GM12872 (cell line): Measurements from ENCODE around the gene IRX4.

Source experiments
- TF ChIP-seq, protein P1 (sequence below): IDR thresholded peaks from 3 replicates; pipeline ENCODE4 v1.5.1; 2011; ENCODE audit warnings: low read depth, mild to moderate bottlenecking, low read length, moderate library complexity; ENCODE audit not compliant: insufficient read depth

The IRX4 gene

DNA sequence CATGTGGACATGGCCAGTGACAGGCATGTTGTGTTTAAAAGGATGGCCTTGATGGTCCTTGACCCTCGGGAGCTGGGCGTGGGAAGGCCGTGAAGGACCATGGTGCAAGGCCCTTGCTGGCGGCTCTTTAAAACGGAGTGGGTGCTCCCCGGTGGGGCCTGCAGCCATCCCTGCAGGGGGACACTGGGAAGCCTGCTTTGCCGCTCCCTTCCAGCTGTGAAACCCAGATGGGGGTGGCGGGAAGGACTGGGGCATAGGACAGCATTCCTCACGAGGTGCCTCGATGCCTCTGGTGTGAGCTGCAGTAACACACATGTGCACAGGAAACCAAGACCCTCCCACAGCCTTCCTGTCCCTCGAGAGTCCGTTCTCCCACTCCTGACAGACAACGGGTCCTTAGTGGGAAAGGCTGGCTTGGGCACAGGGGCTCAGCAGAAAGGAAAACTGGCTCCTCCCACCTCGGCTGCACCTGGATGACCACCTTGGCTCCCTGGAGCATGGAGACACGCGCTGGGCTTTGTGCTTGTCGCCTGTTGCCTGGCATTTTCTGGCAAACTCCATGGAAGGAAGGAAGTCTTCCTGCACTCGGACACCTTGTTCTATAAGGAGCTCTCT, 30.3 kb upstream of the IRX4 start:
- TF ChIP-seq, protein P1, sequence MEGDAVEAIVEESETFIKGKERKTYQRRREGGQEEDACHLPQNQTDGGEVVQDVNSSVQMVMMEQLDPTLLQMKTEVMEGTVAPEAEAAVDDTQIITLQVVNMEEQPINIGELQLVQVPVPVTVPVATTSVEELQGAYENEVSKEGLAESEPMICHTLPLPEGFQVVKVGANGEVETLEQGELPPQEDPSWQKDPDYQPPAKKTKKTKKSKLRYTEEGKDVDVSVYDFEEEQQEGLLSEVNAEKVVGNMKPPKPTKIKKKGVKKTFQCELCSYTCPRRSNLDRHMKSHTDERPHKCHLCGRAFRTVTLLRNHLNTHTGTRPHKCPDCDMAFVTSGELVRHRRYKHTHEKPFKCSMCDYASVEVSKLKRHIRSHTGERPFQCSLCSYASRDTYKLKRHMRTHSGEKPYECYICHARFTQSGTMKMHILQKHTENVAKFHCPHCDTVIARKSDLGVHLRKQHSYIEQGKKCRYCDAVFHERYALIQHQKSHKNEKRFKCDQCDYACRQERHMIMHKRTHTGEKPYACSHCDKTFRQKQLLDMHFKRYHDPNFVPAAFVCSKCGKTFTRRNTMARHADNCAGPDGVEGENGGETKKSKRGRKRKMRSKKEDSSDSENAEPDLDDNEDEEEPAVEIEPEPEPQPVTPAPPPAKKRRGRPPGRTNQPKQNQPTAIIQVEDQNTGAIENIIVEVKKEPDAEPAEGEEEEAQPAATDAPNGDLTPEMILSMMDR: no peak

DNA sequence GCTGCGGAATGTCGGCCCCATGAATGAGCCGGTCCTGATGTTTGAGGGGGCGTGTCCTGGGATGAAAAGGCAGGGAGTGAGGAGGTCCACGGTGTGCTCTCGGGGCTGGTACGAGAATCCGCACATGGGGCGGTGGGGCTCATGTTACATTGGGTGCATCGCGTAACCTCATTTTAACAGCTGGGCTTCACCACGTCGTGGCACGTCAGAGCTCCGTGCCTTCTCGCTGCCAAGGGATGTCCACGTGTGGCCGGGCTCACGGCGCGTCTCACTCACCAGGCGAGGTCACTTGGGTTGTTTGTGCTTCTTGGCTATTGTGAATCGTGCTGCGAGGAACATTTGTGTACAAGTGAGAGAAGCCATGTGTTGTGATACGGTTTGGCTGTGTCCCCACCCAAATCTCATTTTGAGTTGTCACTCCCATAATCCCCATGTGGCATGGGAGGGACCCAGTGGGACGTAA, 29.1 kb upstream of the IRX4 start:
- TF ChIP-seq, protein P1: no peak

- TF ChIP-seq, protein P1: no peak
Measured at GRCh38 chr5:1910861-1911772, 28.4 kb upstream of the IRX4 start.

DNA sequence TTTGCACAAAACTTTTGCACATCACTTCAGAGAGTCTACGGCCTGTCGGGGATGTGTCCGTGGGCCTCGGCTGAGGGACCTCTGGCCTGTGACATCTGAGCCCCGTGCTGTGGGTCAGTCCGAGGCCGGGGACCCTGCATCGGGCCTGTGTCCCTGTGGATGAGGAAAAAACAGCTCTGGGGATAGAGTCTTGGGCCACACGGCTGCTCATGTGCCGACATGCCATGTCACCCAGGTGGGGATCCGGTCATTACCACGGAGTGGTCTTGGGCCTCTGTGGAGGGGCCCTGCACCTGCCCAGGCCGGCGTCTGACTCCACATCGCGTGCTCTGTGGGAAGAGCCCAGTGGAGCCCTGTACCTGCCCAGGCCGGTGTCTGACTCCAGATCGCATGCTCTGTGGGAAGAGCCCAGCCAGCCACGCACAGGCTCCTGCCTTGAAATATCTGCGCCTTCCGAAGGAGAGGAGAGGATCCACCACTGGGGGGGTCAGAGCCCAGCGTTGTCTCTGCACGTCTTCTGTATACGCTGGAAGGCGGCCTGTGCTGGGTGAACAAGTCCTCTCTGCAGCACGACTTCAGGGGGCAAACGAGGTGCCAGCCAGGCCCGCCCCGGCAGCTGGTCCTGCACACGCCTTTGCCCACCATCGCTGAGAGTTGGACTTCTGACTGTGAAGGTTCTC, 27.5 kb upstream of the IRX4 start:
- TF ChIP-seq, protein P1: no peak

DNA sequence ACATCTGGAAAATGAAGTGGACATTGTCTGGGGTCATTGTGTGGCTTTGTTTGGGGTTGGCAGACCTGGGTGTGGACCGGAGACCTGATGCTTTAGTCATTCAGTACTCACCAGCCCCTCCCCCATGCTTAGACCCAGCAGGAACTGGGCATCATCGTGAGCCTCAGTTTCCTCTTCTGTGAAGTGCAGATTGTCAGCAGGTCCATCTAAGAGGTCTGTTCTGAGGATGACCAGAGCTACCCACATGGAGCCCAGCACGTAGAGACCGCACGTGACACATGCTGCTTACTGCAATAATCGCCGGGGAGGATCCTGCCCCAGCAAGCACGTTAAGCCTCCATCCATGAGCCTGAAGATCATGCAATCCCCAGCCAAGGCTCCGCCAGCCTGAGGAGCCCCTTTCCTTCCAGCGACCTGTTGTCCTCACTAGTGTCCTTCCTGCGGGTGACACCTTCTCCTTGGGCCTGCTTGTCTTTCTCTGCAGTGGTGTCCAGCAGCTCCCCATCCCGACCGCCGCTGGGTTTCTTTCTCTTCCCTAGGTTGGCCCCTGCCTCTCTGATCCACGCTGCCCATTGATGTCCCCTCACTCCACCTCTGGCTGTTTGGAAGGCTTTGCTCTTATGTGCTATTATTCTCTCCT, 26.7 kb upstream of the IRX4 start:
- TF ChIP-seq, protein P1: no peak

DNA sequence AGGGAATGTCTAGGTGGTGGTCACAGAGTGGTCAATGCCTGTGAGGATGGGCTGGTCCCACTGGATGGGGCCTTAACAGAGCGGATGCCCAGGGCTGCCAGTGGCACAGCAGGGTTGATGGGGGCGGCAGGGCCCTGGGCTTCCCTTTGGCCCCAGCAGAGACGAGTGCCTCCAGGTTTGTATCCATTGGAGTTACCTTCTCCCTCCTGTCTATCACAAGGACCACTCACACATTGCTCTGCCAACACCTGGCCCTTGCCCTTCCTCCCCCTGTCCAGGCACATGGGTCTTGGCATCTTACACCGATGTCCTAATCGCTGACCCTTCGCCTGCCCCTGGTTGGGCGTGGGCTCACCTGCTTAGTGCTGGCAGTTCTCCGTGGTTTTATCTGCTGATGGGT, 26.2 kb upstream of the IRX4 start:
- TF ChIP-seq, protein P1: no peak

DNA sequence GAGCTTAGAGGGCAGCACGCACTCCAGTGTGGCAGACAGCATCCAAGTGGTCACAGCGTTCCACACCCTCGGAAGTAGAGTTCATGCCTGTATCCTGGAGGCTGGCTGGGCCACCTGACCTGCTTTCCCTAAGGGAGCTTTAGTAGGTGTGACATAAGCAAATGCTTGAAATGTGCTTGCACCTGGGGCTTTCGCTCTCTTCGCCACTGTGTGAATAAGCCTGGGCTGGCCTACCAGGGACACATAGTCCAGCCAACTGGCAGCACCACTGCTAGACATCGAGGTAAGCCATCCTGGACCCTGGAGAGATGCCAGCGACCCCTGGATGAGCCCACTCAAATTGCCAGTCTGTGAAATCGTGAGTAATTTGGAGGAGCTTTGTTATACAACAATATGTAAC, 24.9 kb upstream of the IRX4 start:
- TF ChIP-seq, protein P1: no peak
